ENCODE measurements around the gene STX18.

Gene STX18

GRCh38 chr4:4379540-4380087 is 162.2 kb downstream of the STX18 start:
- DNase-seq (ENCODE audit: low read depth in 3 of 3), result no peak

DNA sequence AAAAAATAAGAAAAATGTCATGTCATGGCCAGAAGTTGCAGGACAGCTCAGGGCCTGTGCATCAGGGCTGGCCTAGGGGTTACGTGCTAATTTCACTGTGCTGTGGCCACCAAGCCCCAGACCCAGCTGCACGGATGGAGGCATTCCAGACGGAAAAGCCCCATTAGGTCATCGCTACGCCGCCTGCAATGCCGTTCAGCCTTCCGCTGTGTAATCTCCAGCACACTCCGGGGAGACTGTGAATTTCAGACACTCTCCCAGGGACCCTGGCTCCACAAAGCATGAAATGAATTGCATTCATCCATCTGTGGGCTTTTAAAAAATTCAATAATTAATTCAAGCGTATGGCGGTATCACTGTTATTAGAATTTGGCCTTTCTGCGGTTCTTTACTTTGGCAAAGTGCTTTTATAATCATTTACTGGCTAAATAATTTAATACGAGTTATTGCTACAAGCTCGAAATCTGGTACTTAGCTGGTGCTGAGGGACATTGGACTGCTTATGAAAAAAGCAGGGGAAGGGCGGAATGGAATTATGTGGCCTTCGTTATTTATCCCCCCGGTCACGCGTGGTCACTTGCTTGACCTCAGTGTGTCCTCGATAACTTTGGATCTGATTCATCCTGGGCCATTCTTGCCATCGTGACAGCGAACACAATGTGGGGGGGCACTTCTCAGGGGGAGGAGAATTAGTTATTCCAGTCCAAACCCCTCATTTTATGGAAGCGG is 164.0 kb downstream of the STX18 start:
- DNase-seq (ENCODE audit: low read depth in 3 of 3), result no peak

- DNase-seq (ENCODE audit: low read depth in 3 of 3), result no peak
Observed at GRCh38 chr4:4377191-4377590, 164.7 kb downstream of the STX18 start.

DNA sequence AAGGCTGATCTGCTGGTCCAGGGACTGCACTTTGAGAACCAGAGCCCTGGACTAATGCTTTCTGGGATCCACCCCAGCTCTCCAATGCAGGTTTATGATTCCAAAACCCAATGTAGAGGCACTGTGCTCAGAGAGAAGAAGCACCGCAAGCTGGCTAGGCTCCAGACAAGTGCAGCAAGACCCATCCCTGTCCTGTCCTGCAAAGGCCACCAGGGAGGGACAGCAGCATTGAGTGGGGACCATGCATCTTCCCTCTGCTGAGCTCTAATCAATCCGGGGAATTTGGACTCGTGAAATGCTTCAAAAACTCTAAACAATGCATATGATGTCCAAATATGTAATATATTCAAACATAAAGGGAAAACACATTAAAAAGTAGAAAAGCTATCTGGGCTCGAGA is 165.8 kb downstream of the STX18 start:
- no peak for DNase-seq (ENCODE audit: low read depth in 3 of 3)

GRCh38 chr4:4374388-4375098 is 167.3 kb downstream of the STX18 start:
- no peak for DNase-seq (ENCODE audit: low read depth in 3 of 3)

Measured in stimulated activated CD4-positive, alpha-beta T cell treated with anti-CD3 and anti-CD28 coated beads, TNF-alpha, amount 100 ng/mL, for 24 hours (primary cell).